Nephron (organoid): Measurements from ENCODE around the gene C19orf73.

Experiments
- H3K27ac Mint-ChIP-seq, 3 experiments: 2 replicates each; pipeline ENCODE4 v1.8.0; 2020; ENCODE audit warnings: mixed read lengths in 3 of 3, mild to moderate bottlenecking in 2 of 3, moderate library complexity in 1 of 3
- H3K27me3 Mint-ChIP-seq: 2 replicates; pipeline ENCODE4 v1.8.0; 2021; ENCODE audit warnings: low read depth, mild to moderate bottlenecking, moderate library complexity, mixed read lengths
- H3K36me3 Mint-ChIP-seq: 2 replicates; pipeline ENCODE4 v1.8.0; 2020; ENCODE audit warnings: low read depth, mixed read lengths
- H3K4me1 Mint-ChIP-seq: 2 replicates; pipeline ENCODE4 v1.8.0; 2020; ENCODE audit warnings: mixed read lengths
- H3K4me3 Mint-ChIP-seq, 3 experiments: 2 replicates each; pipeline ENCODE4 v1.8.0; 2020; ENCODE audit warnings: mild to moderate bottlenecking in 3 of 3, mixed read lengths in 3 of 3, moderate library complexity in 2 of 3
- H3K9me3 Mint-ChIP-seq: 2 replicates; pipeline ENCODE4 v1.8.0; 2020; ENCODE audit warnings: mixed read lengths
- CTCF ChIP-seq, 3 experiments: fragments of 200-600 bp; sonication (generic); IDR thresholded peaks; one replicate each; pipeline ENCODE4 v1.5.0; 2021; ENCODE audit warnings: antibody characterized with exemption in 3 of 3; ENCODE audit not compliant: unreplicated experiment in 3 of 3

Gene C19orf73

DNA sequence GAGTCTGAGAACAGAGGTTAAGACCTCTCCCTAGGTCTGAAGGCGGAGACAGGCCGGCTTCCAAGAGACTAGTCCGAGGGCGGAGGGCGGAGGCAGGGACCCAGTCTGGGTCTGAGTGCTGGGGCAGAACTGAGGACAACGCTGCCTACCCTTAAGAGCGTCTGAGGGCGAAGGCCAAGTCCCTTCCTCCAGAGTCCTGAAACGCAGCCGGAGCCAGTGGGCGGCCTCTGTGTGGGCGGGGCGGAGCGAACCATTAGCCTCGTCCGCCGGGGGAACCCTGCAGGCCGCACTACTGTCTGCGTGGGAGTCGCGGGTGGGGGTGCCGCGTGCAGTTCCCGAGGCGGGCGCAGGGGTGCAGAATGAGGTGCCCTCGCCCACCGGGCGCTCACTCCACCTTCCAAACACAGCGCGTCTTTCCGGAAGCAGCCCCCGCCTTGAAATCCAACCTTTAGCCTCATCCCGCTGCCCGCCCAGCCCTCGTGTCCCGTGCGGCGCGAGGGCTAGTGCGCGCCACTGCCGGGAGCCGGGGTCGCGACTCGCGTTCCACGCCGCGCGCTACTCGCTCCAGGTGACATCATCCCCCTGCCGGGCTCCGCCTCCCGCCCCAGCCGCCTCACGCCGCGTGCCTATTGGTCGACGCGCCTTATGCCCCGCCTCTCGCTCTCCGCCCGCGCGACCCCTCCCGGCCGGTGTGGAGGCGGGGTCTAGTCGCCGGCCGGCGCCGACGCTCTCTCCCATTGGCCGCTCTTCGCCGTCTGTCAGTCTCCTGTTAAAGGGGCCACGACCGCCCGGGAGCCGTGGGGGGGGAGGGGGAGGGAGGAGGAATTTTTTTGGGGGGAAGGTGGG is at the start of gene C19orf73:
Gene C19orf73 (minus strand): TSS at position 579 of the 846 bp plus-strand sequence. CDS start 121 bp downstream, at position 458.
- Mint-ChIP-seq H3K27ac (peak within 1 kb of the TSS; percentile 63 to 89 (median 63)), H3K27me3 (peaks cover 16% of the 10 kb centered on the region), H3K4me1 (peaks cover 28% of the 10 kb centered on the region), H3K9me3 (no peaks in the 10 kb centered on the region), H3K4me3 (peak within 1 kb of the TSS; percentile 84 to 93 (median 85)), H3K36me3 (peaks cover 3% of the 10 kb centered on the region)
- TF ChIP-seq CTCF (IDR thresholded peaks at IDR 0.05; ENCODE audit: unreplicated experiment in 3 of 3) = peak in 2 of 3 experiments; percentile 10 to 12

DNA sequence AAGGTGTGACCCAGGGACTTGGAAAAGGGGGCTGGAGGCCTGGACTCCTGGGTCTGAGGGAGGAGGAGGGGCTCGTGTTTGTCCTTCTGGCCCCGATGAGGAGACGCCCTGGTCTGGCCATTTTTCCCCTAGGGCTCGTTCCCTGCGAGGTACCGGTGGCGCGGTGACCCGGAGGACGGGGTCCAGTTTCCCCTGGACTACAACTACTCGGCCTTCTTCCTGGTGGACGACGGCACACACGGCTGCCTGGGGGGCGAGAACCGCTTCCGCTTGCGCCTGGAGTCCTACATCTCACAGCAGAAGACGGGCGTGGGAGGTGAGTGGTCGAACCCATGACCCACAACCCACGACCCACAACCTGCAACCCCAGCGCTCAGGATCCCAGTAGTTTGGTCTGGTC is 49.5 kb upstream of the C19orf73 start:
- no peak overlapping the region for H3K4me3 Mint-ChIP-seq
- H3K36me3 Mint-ChIP-seq = peaks cover 9% of the 10 kb centered on the region
- TF ChIP-seq CTCF (IDR thresholded peaks at IDR 0.05; ENCODE audit: unreplicated experiment in 3 of 3) = no peak
- H3K27ac Mint-ChIP-seq = no peak overlapping the region
- no peaks in the 10 kb centered on the region for H3K27me3 Mint-ChIP-seq
- no peaks in the 10 kb centered on the region for H3K9me3 Mint-ChIP-seq
- no peaks in the 10 kb centered on the region for H3K4me1 Mint-ChIP-seq

DNA sequence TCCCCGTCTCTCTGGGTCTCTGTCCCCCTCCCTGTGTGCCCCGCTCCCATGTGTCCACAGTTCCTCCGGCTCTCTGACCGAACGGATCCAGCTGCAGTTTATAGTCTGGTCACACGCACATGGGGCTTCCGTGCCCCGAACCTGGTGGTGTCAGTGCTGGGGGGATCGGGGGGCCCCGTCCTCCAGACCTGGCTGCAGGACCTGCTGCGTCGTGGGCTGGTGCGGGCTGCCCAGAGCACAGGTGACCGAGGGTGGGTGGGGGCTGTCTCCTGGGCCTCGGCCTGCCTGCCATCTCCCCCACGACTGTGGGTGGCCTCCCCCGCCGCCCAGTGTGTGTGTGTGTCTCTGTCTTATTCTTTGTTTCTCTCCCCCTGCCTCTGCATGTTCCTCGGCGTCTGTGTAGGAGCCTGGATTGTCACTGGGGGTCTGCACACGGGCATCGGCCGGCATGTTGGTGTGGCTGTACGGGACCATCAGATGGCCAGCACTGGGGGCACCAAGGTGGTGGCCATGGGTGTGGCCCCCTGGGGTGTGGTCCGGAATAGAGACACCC is 49.0 kb upstream of the C19orf73 start:
- no peaks in the 10 kb centered on the region for H3K27me3 Mint-ChIP-seq
- TF ChIP-seq CTCF (IDR thresholded peaks at IDR 0.05; ENCODE audit: unreplicated experiment in 3 of 3) = no peak
- H3K36me3 Mint-ChIP-seq = peaks cover 9% of the 10 kb centered on the region
- H3K9me3 Mint-ChIP-seq = no peaks in the 10 kb centered on the region
- H3K27ac Mint-ChIP-seq = no peak overlapping the region
- H3K4me1 Mint-ChIP-seq = no peaks in the 10 kb centered on the region
- no peak overlapping the region for H3K4me3 Mint-ChIP-seq

GRCh38 chr19:49165865-49166301 is 46.9 kb upstream of the C19orf73 start:
- no peaks in the 10 kb centered on the region for H3K9me3 Mint-ChIP-seq
- H3K27me3 Mint-ChIP-seq = no peaks in the 10 kb centered on the region
- H3K36me3 Mint-ChIP-seq = peaks cover 7% of the 10 kb centered on the region
- H3K27ac Mint-ChIP-seq = no peak overlapping the region
- no peaks in the 10 kb centered on the region for H3K4me1 Mint-ChIP-seq
- H3K4me3 Mint-ChIP-seq = no peak overlapping the region
- TF ChIP-seq CTCF (IDR thresholded peaks at IDR 0.05; ENCODE audit: unreplicated experiment in 3 of 3) = no peak

- H3K36me3 Mint-ChIP-seq = peaks cover 4% of the 10 kb centered on the region
- TF ChIP-seq CTCF (IDR thresholded peaks at IDR 0.05; ENCODE audit: unreplicated experiment in 3 of 3) = no peak
- no peaks in the 10 kb centered on the region for H3K27me3 Mint-ChIP-seq
- H3K4me3 Mint-ChIP-seq = no peak overlapping the region
- H3K4me1 Mint-ChIP-seq = no peaks in the 10 kb centered on the region
- no peak overlapping the region for H3K27ac Mint-ChIP-seq
- no peaks in the 10 kb centered on the region for H3K9me3 Mint-ChIP-seq
These were observed 46.3 kb upstream of the C19orf73 start for GRCh38 chr19:49165111-49165750.
